HG03175 (cell line): ENCODE results near the gene HLA-DPB1.

Experiments used
- ATAC-seq: cut with Tn5 transposase; IDR thresholded peaks from one replicate; pipeline ENCODE4 v1.9.1; 2021; ENCODE audit warnings: mild to moderate bottlenecking, moderate library complexity; ENCODE audit not compliant: unreplicated experiment

HLA-DPB1 gene

DNA sequence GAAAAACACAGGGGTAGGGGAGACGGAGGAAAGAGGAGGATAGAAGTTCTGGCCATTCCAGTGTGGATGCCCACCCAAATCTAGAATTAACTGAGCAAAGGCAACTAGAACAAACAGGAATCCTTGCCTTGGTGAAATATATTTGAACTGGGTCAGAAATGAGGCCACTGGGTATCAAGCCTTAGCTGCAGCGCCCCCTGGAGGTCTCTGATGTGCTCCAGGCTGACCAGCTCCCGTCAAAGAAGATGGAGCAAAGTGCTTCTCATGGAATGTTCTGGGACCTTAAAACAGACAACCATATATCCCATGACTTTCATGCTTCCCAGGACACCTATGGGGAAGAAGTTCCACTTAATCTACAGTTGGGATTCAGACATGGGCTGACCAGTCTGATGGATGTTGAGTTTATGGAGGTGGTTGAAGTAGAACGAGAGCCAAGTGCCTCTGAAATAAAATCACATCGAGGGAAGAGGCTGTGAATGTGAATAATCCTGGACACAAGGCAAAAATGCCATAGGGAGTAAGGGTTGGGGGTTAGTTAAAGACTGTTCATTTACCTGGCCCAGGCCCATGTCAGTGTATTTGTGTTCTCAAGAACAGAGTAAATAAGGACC lies 50.4 kb downstream of the HLA-DPB1 start:
- no peak for ATAC-seq

GRCh38 chr6:33128318-33128717 lies 52.5 kb downstream of the HLA-DPB1 start:
- ATAC-seq, result no peak

- ATAC-seq, result no peak
Observed at GRCh38 chr6:33132081-33132524, 56.3 kb downstream of the HLA-DPB1 start.

DNA sequence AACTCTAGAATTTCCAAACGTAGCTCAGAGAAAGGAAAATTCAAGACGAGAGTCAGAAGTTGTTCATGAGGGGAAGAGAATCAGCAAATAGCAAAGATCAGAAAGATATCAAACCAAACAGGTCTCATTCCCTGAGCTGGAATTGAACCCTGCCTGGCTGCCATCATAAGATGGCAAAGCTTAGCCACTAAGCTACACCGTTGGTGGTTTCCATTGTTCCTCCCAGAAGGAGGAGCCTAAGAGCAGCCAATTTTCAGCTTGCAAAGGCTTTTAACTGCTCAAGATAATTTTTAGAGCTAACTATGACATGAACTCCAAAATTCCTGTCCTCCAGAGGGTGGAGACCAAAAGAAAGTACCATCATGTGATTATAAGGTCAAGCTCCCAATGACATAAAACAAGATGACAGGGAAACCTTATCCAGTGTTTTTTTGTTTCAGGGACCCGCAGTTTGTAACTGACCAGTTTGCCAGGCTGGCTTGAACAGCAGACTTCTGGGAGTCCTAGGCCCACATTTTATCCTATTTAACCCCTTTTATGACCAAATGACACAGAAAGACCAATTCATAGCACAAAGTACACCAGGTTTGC lies 60.6 kb downstream of the HLA-DPB1 start:
- ATAC-seq, result no peak
